ENCODE data around the gene PSPH.

GRCh38 chr7:55969391-55969790, 81.9 kb downstream of the PSPH start:
- TF ChIP-seq CTCF (IDR thresholded peaks at IDR 0.05; ENCODE audit: insufficient read depth, low read length) (no peak), GABPA (IDR thresholded peaks at IDR 0.05; ENCODE audit: low read depth) (no peak)
